Right lung (tissue), 5 donors: ENCODE results near the gene SYNPO2. TPM values are rescaled to one million over a fixed set of nuclear protein-coding genes. Genes with fewer than 3 reads are reported as not detected.
A peak's percentile ranks its signal among the peaks of the same experiment; 100 is the strongest.

ENCODE experiments used
- DNase-seq, 2 donors: peaks; one replicate each; pipeline ENCODE4 v3.0.0-alpha.2; 2013
- polyA plus RNA-seq, 5 donors: library from polyadenylated mRNA; unstranded; fragments of 120-200 nt; gene quantifications; one replicate each; pipeline versions ENCODE4 v1.2.1 to v1.2.3, GENCODE V29; 2013; ENCODE audit warnings: inconsistent platforms in 1 of 5, low replicate concordance in 1 of 5; ENCODE audit not compliant: insufficient read length in 5 of 5, insufficient read depth in 1 of 5

SYNPO2 gene
- polyA plus RNA-seq, 5 donors = 3.3 to 5.7 (median 4.3) TPM

DNA sequence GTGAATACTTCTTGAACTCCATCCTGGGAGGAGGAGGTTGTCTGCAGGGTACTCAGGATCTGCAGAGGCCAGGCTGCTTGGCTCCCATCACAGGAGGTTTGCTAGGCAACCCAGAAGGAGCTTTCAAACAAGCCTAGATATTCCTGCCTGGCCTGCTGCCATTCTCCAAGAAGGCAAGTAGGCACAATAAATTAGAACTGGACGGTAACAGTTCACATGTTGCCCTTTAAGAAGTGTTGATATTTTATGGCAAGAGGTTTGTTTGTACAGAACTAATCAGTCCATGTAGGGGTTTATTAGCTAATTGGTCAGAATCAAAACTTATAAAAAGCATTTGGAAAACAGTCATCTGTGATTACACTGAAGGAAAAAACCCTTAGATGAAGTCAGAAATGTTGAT, 39.3 kb downstream of the SYNPO2 start:
- no peak for DNase-seq

DNA sequence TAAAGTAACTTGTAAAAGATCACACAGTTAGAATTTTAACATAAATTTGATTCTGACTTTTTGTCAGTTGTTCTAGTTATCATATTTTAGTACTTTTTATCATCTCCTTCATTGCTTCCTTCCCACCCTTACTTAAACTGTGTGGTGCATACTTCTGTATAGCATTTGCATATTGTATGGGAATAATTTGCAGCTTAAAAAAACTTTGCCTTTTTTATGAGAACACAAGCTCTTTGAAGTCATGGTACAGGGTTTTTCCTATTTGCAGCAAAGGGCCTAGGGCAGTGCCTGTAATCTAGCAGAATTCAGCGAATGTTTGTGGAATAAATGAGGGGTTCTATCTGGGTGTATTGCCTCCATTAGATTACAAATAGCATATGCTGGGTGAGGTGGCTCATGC, 41.6 kb downstream of the SYNPO2 start:
- no peak for DNase-seq

DNA sequence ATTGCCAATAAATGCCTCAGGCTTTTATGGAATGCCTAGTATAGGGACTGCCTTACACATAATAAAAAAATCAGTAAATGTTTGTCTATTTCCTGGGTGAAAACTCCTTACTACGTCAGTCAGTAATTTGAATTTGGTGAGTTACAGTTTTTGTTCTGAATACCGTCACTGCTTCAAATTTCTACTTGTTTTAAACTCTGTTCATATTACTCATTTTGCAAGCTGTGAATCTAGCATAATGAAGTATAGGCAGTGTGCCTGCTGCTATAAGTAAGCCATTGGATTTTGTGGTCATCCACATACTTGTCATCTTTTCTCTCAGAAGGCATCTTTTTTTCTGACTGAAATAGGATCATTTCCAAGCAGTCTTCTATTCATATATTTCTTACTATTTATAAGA, 43.1 kb downstream of the SYNPO2 start:
- DNase-seq = no peak

DNA sequence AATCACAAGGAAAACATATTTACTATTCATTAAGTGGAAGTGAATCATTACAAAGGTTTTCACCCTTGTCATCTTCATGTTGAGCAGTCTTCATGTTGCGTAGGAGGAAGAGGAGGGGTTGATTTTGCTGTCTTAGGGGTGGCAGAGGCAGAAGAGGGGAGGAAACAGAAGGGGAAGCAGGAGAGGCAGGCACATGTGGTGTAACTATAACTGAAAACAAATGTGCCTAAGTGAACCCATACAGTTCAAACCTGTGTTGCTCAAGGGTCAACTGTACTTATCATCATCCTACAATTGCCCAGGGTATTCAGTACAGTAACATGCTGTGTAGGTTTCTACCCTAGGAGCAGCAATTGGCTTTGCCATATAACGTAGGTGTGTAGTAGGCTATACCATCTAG, 47.2 kb downstream of the SYNPO2 start:
- DNase-seq = no peak

DNA sequence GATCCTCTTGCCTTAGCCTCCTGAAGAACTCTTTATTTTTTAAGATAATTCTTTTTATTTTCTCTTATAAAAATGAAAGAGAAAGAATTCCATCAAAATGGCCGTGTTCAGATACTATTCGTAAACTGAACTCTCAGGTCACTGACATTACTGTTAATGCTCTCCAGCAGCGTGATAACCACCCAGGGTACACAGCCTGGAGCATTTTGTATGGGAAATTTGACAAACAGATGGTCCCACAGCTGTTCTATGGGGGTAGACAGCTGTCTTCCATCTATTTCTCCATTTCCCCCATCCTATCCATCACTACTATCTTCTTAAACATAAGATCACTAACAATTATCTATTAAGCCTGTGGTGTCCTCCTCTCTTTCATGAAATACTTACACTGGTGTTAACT, 47.8 kb downstream of the SYNPO2 start:
- DNase-seq = no peak

DNA sequence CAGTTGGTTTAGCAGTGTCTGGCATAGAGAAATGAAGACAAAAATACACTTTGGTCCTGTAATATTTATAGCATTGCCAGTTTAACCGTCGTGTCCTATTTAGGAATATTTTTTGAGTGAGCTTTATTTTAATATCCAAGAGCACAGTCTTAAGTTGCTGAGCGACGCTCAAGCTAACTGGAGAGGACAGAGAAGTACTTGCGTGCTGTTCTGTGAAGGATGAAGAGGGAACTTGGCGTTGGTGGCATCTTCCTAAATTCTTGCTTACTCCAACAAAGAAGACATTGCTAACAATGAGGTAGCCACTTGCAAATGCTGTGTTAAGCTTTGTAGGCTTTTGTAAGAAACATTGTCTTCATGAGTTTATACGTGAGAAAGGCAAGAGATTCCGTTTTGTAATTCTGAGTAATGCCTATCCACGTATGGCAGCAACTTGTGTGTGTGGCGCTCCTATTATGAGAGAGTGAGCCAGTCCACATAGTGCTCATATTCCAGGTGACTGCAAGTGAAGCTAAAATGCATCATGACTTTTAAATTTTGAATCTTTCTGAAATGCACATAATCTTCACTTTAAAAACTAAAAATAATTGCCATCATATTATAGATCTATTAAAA, 50.6 kb downstream of the SYNPO2 start:
- DNase-seq = no peak

DNA sequence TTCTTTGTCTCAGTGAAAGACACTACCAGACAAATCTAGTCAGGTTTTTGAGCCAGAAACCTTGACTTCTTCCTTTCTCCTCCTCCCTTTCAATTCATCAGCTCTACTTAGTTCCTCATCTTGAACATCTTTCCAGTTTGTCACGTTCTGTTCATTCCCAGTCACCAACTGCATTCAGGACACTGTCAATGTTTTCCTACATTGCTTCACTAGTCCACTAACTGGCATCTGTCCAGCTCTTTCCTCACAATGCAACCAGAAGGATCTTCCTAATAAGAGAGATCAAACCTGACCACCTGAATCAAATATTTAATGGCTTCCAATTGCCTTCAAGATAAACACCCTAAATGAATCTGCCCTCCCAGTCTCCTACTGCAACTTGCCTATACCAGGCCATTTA, 52.5 kb downstream of the SYNPO2 start:
- no peak for DNase-seq

DNA sequence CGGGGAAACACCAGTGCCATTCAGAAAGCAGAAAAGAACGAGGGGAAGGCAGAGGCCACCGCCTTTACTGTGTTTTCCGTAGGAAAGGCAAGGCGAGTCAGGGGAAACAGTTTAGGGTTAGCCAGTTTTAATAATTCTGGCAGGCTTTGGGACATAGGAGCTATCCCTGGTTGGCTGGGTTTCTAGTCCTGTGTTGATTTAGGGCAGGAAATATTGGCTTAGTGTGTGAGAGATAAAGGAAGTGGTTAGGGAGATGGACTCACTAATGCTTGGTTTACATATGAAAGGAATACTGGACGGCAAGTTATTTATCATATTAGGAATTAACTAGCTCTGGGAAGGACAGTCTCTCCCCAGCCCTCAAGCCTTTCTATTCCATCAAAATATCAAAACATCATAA, 53.1 kb downstream of the SYNPO2 start:
- DNase-seq = no peak

DNA sequence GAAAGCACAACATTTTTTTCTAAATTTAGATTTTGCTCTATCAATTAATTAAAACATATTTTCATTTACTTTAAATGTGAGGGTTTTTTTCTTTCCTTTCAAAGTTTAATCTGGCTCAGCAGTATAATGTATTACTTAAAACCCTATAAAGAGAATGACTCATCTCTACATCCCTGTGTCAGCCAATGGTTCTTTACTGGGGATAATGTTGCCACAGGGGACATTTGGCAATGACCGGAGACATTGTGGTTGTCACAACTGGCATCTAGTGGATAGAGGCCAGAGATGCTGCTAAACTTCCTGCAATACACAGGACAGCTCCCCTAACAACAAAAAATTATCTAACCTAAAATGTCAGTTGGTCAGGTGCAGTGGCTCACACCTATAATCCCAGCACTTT, 53.8 kb downstream of the SYNPO2 start:
- no peak for DNase-seq

DNA sequence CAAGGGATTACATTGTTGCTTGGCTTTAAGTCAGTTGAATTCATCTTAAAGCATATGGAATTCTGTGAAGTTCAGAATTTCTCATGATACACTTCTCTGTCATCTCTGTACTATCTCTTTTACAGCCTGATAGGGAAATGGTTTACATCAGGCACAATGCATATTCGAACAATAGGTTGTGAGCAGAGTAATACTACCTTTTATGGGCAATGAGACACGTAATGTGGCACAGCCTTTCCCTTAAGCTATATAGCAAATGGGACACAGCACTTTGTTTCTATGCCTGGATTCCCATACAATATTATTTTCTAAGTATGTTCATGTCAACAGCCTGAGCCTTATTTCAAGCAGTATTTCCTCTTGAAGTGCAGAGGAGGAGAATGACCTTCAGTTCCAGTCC, 58.4 kb downstream of the SYNPO2 start:
- DNase-seq = no peak

DNA sequence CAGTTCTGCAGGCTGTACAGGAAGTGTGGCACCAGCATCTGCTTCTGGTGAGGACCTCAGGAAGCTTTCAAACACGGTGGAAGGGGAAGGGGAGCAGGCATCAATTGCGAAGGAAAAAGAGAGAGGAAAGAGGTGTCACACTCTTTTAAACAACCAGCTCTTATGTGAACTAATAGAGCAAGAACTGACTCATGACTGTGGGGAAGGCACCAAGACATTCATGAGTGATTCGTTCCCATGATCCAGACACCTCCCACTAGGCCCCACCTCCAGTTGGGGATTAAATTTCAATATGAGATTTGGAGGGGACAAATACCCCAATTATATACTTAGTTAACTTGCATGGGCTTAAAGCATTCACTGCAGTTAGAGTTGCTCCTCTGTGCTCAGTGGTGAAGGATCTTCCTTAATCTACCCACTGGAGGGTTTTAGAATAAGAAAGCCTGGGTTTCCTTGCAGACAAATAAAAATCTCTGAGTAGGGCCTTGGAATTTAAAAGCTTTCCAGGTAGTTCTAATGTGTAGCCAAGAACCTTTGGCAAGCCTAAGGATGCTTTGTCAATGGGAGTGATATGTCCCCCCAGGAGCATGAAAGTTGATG, 60.0 kb downstream of the SYNPO2 start:
- no peak for DNase-seq

DNA sequence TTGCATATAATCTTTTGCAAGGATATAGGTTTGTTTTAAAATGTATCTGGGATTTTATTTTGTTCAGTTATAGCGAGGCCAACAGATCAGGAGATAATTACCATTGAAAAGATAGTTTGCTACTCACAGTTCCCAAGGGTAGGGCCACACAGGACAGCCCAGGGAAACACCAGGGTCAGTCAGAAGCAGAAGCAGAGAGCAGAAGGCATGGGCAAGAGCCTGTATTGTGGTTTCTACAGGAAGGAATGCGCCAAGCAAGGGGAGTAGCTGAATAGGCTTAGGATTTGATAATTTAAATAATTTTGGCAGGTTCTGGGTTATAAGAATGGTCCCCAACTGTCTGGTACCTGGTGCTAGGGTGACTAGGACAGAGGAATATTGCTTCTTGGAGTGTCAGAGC, 61.6 kb downstream of the SYNPO2 start:
- DNase-seq = no peak

DNA sequence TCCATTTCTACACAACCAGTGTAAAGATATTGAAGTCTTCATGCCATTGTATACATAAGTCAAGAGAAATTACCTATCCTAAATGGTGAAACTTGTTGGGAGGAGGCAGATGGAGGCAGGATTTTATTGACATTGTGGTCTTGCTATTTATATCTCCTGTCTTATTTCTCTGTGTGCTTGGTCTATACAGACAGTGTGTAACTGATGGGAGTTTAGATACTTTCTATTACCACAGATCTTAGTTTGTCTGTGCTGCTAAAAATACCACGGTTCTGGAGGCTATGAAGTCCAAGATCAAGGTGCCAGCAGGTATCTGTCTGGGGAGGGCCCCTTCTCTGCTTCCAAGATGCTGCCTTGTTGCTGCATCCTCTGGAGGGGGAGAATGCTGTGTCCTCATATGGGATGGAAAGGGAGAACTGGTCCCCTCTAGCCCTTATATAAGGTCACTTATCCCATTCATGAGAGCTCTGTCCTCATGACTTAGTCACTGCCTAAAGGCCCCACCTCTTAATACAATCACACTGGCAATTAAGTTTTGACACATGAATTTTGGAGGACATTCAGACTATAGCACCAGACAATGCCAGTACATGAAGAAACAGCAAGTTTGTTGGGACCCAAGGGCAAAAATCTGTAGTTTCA, 62.4 kb downstream of the SYNPO2 start:
- DNase-seq = no peak

DNA sequence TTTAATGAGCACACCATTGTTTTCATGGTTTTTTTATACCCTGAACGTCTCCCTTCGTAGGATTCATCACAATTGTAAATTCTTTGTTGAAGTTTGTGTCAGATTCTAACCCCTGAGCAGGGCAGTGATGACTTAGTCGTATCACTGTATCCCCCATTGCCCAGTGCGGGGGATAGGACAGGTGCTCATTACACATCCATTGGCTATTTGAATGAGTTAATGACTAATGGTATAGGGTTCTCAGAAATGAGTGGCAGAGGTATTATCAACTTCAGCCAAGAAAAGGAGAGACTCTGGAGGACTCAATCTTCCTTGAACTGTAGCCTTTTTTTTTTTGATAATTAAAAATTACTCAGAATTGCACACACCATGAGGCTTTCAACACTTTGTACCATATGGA, 64.6 kb downstream of the SYNPO2 start:
- no peak for DNase-seq

DNA sequence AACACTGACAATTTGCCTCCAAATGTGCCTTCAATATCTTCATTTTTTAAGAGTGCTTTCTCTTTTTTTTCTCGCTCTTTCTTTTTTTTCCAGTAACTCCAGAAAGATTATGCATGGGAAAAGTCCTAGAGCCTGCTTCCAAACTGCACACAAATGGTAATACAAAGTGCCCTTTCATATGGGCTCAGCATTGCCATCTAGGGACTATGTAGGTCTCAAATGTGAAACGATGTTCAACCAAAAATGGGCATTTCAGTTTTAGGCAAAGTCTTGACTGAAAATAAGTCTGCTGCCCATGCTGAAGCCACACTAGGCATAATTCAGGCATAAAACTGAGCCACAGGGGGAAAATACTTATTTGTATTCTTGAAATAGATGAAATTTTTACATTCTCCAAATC, 65.6 kb downstream of the SYNPO2 start:
- DNase-seq = no peak

DNA sequence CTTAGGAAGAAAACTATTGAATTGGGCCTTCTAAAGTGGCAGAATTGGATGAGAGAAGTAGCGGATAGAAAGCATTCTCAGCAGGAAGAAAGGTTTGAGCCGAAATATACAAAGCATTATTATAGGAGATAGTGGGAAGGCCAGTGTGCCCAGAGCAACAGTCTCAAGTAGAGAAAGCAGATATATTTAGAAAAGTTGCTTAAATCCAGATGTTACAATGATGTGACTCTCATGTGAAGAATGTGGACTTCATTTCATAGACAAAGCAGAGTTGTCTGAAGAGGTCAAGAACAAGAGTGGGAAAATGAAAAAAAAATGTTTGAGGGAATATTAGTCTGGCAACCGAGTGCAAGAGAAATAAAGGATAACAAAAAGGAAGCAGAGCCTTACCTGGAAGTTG, 66.9 kb downstream of the SYNPO2 start:
- DNase-seq = no peak

DNA sequence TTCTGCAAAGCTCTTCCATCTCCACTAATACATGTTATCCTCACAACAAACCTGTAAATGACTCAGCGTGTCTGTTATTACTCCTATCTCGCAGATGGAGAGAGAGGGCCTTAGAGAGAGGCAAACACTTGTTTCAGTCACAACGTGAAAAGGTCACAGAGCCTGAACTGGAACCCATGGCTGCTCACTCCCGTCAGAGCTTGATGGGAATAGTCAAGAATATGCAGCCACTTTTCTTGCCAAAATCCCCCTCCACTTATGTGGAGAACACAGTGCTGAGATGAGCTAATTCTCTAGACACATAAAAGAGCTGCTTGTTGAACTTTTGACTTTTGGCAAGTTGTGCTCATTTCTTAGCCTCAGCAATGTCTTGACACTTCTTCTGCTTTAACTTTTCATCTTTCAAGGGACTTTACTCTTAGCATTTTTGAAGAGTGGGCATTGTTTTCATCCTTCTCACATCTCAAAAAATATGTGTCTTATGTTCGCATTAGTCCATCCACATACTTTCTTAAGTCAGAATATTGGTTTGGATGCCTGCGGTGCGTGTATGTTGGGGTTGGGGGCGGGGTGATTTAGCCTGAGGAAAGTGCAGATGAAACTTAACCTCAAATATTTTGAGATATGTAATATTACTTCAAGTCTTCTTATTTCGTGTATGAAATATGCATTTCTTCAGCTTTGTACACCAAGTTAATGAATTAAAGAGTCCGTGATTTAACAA, 69.2 kb downstream of the SYNPO2 start:
- DNase-seq = no peak

DNA sequence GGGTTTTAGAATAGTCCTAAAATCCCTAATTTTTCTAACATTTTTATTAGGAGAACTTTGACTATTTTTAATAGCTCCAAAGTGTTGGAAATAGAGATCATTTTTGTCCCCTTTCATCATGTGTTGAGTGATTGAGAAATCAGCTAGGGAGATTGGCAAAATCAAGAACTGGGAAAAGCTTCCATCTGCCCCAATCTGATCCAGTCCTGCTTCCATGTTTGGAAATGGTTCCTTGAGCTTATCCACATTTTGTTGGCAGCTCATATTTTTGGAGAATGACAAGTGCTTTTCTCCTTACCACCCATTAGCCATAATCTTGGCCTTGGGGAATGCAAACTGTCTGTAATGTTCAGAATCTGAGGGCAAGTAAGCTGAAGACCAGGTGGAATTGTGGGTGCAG, 73.9 kb downstream of the SYNPO2 start:
- no peak for DNase-seq

DNA sequence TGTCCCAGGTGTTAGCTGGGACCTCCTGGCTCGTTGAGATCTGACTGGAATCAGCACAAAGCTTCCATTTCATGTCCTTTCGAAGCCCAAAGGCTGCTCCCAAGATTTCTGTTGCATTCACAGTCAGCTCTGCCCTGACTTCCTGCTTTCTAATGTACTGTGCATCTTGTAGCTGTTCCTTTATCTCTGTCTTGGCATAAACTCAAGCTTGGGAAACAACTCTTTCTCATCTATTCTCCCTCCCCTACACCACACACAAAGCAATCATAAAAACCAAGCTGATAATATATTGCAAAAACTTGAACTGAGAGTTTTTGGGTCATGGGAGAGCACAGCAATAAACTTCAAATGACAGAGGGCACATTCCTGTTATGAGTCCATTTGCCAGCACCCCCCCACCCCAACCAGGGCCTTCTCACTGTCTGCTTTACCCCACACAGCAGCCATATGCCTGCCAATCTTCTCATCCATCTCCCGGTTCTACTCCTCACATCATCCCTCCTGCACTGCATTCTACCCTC, 76.3 kb downstream of the SYNPO2 start:
- peak; percentile 41 to 55 for DNase-seq

DNA sequence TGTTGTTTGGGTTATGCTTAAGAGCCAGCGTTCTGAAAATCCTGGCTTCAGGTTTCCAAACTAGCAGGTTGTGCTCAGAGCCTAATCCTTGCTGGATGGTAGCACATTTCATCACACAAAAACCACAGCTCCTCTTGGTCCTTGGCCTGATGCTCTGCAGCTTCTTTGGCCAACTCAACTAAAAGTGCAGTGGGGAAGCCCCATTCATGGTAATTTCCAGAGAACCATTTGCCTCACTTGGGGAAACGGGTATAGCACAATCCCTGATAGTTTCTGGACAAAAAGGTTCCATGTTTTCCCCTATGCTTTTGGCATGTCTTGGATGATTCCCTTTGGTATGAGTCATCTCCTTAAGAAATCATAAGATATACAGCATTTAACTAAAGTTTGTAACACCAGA, 78.7 kb downstream of the SYNPO2 start:
- no peak for DNase-seq

DNA sequence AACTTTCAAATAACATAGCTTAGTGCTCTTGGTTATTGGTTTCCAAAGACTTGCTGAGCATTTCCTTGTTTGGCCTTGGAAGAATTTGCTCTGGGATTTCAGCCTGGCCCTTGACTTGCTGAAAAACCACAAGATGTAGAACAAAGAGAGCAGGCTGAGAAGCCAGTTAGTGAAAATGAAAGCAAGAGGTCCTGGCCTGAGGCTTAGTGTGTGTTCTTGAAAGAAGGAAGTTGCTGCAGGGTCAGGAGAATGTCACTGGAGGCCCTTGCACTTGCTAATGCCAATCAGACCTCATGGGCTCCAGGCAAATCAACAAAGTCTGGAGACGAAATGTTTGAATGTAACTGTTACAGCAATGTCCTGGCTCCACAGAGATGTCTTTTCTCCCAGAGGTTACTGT, 79.4 kb downstream of the SYNPO2 start:
- DNase-seq = peak; percentile 46 to 51

DNA sequence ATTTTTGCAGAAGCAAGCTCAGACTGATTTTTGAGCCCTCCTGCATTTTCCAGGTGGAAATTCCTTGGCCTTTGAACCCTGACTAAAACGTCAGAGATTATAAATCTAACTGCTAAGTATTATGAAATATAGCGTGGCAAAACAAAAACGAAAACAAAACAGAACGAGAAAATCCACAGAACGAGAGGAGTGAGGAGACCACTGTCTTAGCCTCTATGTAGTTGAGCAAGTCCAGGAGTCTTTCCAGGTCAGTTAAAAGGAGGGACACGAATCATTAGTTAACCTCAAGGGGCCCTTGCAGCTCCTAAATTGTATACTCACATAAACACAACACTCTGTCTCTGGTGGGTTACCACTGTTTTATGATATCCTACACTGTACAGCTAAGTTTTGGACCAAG, 80.2 kb downstream of the SYNPO2 start:
- no peak for DNase-seq

DNA sequence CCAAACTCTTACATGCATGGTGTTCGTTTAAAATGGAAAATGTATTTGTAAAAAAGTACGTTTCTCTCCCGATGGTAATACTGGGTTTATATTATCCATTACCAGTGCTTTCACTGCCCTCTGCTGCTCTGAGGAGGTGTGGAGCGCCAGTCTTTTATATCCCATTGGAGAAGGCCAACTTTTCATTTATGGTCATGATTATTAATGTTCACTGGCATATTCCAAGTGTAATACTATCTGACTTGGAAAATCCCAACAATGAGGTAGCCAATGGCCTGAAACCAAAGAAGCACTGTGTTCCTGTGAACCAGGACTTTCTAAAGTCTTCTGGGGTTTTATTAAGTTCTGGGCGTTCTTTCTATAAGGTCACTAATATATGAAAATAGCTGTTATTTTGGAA, 80.7 kb downstream of the SYNPO2 start:
- no peak for DNase-seq
